Right hindlimb (tissue), 1 donor: ENCODE results near the gene GABRR2.
A peak's percentile ranks its signal among the peaks of the same experiment; 100 is the strongest.
"Not testable (repeated sequence)": the region's sequence is repeated elsewhere in the genome, so short reads cannot be mapped to it uniquely, and the experiment has no call there.

Experiments used
- DNase-seq: peaks from one replicate; pipeline ENCODE4 v3.0.0-alpha.2; 2018

The GABRR2 gene

DNA sequence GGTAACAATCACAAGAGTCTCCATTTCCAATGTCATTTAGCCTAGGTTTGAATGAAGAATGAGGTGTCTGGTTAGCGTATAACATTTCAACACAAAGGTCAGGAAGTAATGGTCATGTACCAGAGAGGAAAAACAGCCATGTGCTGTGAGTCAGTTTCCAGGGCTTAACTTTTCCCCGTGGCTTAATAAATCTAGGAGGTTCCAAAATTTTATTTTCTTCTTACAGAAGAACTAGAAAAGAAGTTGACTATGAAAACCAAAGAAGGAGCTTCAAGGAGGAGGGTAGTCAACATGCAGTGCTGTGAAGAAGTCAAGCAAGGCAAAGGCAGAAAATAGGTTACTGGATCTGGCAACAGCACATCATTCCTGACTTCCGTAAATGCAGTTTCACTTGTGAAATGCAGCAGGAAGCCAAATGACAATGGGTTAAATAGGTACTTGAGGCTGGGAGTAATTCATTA, 8.4 kb upstream of the GABRR2 start:
- DNase-seq = no peak

DNA sequence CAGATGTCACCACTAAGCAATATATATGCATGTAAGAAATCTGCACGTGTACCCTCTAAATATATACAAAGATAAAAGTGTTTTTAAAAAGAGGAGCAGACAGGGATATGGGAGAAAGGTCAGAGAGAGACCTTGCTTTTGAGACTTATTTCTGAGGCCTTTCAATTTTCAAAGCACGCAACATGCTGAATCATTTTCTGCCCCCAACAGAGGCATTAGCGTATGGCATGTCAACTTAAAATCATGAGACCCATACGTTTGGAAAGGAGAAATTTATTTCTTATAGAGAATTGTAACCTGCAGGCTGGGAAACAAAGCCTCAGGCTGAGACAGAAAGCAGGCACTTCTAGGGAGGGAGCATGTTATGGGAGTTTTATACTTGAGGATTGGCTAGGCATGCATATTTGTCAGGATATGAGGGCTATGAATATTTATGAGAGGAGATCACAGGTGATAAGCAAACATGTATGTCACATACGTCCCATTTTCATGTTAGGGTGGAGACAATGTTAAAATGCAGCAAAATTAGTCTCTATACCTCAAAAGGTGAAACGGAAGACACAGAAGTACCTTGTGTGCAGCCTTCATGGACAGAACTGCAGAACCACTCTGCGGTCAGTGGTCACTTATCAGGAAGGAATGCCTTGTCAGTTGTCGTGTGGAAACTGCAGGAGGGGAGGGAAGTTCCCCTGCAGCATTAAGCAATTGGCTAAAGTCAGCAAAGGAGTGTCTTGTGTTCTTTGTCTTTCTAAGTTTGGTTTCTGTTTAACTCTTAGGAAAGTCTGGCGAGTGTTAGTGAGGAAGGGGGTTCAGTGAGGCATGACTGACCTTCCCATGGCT, 6.3 kb upstream of the GABRR2 start:
- no peak for DNase-seq

DNA sequence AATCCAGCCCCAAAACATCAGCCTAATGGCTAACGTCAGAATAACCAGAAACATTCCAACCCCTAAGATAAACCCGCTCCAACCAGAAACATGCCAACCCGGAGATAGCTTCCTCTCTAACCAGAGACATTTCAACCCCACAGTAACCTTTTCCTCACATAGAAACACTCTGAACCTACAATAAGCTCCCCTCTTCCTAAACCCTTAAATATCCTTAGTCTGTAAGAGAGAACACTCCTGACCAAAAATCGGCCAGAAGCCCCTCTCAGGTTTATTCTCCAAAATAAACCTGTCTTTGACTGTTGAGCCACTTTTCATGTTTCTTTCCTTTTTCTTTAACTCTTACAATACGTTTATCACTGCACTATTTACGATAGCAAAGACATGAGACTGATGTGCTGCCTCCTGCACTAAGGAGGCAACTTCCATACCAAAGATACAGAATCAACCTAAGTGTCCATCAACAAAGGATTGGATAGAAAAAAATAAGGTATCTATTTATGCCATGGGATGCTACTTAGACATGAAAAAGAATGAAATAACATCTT, 5.0 kb upstream of the GABRR2 start:
- DNase-seq = no peak

DNA sequence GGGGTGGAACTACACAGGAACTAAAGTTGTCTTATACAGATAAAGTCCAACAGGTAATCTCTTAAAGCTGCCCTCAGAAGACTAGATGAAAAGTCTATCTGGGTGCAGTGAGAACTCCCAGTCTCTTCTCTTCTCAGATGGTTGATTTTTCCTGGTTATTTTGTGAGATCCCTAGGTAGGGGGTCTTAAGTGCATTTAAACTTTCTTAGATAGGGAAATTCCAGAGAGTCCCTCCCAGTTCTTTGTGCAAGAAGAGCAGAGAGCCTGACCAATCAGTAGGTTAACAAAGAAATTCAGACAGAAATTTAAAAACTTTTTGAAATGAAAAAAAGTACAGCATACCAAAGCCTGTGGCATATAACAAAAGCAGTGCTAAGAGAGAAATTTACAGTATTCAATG, 2.0 kb upstream of the GABRR2 start:
- no peak for DNase-seq

DNA sequence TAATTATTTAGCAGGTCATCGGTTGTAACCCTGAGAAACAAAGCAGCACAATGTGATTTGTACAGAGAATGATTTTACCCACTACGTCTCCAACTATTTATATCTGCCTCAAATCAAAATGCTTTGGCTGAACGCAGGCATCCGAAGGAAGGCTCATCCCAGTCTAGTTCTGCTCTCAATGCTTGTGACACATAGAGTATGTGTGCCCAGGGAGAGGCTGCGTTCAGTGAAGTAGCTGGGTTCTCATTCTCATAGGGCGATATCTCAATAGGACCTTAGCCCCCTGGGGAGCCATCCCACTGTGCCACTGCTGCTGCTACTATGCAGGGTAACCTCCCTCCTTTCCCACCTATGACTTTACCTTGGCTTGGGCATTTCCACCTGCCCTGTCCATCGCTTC, 407 bp downstream of the GABRR2 start:
- DNase-seq = no peak

DNA sequence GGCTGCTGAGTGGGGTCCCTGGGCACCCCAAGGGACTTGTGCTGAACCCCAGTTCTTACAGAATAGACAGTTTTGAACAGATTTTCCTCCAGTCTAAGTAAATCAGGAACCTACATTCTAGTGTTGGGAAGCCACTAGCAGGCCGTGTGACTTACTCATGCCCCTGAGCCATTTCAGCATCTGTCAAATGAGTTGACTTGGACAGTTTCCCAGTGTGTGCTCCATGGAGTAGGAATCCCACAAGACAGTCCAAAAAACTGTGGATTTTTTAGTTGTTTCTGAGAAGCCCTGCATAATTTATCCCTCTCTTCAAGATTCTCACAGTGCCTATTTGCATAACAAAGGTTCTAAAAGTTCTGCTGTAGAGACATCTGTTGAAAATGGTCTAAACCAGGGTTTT, 2.1 kb downstream of the GABRR2 start:
- no peak for DNase-seq

DNA sequence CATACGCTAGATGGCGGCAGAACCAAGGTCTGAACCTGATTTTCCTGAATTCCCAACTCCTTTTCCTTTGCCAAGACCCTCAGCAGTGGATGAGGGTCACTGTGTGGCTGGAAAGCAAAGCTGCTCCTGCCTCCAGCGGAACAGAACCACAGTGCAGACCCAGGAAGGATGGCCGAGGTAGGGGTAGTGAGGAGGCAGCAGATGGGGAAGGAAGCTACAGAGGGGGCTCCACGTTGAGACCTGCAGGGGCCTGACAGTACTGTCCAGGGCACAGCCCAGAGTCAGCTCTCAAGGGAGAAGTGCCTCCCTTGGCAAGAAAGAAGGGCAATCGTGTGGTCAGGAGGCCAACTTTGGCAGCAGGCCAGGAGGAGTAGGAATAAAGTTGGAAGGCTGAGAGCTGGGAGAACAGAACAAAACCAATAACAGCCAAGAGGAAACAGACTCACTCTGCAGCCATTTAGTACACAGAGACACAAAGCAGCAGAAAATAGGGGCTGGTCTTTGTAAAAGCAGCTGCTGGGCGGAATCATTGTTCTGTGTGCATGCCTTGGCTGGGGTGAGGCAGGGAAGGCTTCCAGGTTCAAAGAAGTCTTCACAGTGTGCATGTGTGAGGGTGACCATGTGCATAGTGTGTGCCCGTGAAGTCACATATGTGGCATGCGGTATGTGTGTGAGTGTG, 3.1 kb downstream of the GABRR2 start:
- peak; percentile 86 for DNase-seq

DNA sequence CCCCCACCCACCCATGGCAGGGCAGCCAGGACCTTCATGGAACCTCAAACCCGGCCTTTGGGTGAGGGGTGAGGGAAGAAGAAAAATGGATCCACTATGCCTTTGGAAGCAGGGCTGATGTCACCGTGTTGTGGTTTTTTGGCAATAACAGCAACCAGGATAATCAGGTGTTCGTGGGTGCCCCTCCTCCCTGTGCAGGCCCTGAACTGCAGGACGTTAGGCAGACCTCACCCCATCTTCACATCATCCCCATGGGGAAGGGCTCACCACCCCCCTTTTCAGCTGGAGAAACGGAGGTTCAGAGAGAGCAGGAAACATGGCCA, 3.6 kb downstream of the GABRR2 start:
- DNase-seq = no peak

DNA sequence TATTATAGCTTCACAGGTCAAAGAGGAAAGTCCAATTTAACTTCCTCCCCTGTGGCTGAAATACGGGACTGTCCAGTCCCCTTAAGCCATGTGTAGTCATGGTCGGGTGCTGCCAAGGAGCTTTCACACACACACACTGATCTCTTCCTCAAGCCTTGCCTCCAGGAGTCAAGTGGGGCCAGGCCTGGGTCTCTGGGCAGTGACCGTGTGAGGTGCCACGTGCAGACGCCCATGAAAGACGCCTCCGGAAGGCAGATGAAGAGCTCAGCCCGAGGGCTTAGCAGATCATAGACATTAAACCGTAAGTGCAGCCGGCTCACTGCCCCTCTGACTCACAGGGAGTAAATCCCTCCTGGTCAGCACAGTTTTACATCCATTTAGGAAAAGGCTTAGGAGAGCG, 4.2 kb downstream of the GABRR2 start:
- DNase-seq = no peak

DNA sequence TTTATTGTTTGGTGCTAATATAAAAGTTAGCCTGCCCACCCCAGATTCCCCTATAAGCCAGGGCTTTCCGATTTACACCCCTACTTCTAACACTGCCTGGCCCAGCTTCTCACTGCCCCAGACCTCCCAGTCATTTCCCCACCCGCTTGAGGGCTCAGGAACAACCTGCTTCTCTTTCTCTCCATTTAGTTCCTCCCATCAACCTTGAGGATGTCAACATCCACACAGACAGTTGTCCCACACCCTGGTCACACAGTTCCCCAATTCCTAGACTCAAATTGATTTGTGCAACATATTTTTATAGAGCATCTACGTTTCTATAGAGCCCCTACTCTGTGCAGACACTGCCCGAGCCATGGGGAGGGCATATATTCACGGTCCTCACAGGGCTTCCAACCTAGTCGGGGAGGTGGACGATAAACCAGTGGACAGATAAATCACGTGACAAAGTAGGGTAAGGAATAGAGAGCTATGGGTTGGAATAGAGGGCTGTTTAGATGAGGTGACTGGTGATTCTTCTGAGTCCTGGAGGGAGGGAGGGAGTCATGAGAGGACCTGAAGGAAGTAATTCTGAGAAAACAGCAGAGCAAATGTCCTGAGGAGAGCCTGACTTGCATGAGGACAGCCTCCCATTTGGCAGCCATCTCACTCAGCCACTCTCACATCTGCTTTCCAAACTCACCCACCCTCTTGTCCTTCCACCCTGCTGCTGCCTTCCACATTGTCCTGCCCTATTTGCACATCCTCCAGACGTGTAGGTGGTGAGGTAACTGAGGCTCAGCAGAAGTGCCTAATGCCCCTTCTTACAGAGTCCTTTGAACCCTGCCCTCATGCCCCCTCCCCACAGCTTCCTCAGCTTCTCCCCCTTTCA, 6.3 kb downstream of the GABRR2 start:
- no peak for DNase-seq

DNA sequence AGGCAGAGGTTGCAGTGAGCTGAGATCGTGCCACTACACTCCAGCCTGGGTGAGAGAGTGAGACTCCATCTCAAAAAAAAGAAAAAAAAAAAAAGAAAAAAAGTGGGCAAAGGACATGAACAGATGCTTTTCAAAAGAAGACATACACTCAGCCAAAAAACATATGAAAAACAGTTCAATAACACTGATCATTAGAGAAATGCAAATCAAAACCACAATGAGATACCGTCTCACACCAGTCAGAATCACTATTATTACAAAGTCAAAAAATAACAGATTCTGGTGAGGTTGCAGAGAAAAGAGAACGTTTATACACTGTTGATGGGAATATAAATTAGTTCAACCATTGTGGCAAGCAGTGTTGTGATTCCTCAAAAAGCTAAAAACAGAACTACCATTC, 10.6 kb downstream of the GABRR2 start:
- DNase-seq = not testable (repeated sequence)

DNA sequence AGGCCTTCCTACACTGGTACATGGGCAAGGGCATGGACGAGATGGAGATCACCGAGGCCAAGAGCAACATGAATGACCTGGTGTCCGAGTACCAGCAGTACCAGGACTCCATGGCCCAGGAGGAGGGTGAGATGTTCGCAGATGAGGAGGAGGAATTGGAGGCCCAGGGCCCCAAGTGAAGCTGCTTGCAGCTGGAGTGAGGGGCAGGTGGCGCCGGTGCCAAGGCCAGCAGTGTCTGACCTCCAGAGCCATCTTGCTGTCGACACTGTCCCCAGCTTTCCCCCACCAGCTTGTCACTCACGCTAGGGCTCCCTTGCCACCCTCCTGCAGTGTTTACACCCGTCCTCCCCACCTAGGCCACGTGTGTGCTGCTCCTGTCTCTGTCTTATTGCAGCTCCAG, 12.2 kb downstream of the GABRR2 start:
- DNase-seq = no peak

DNA sequence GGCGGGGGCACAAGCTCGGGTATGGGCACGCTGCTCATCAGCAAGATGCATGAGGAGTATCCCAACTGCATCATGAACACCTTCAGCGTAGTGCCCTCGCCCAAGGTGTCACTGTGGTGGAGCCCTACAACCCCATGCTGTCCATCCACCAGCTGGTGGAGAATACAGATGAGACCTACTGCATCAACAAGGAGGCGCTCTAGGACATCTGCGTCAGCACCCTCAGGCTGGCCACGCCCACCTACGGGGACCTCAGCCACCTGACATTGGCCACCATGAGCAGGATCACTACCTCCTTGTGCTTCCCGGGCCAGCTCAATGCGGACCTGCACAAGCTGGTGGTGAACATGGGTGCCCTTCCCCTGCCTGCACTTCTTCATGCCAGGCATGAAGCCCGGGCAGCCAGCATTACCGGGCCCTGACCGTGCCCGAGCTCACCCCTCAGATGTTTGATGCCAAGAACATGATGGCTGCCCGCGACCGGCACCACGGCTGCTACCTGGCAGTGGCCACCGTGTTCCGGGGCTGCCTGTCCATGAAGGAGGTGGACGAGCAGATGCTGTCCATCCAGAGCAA, 12.8 kb downstream of the GABRR2 start:
- no peak for DNase-seq

DNA sequence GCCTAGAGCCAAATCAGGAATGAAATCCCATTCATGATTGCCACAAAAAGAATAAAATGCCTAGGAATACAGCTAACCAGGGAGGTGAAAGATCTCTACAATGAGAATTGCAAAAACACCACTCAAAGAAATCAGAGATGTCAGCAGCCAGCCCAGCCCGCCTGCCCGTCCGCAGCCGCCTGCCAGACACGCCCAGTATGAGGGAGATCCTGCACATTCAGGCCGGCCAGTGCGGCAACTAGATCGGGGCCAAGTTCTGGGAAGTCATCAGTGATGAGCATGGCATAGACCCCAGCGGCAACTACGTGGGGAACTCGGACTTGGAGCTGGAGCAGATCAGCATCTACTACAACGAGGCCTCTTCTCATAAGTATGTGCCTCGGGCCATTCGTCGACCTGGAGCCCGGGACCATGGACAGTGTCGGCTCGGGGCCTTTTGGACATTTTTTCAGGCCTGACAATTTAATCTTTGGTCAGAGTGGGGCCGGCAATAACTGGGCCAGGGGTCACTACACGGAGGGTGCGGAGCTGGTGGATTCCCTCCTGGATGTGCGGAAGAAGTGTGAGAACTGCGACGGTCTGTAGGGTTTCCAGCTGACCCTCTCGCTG, 13.4 kb downstream of the GABRR2 start:
- no peak for DNase-seq

DNA sequence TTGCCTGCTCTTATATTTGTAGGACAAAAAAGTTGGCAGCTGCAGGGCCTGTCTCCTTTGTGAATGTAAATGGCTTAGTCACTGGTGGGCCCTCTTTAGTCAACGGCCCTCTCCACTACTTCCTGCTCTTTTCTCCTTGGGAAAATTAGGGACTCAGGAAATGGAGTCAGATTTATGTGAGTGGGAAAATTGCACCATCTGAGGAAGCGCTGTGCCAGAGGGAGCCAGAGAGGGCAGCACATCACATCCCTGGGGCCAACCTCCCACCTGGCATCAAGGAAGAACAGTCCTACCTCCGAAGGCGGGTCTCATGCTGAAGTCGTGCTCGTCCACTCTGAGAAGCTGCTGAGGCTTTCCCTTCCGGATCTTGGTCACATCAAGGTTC, 15.6 kb downstream of the GABRR2 start:
- DNase-seq = no peak

DNA sequence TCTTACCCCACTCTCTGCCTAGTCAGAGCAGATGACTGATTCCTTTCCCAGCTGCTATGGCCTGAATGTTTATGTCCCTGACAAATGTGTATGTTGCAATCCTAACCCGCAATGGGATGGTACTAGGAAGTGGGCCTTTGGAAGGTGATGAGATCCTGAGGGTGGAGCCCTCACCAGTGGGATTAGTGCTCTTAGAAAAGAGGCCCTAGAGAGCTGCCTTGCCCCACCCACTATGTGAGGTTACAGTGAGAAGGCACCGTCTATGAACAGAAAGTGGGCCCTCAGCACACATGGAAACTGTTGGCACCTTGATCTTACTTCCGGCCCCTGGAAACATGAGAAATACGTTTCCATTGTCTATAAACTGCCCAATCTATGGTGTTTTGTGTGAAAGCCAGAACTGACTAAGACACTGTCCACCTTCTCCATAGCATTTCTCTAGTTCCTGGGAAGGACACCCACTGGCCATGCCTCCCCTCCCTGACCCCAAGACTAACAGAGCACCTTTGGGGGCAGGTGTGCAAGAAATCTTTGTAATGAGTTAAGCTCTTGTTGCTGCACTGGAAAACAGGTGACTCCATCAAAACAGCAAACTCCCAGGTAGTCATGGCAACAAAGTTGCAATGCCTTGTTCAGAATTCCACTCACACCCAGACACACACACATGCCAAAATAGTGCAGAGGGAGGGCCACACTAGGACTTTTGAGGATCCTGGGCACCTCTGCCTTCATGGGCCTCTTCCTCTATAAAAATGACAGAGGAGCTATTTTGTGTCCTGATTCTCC, 16.2 kb downstream of the GABRR2 start:
- no peak for DNase-seq

DNA sequence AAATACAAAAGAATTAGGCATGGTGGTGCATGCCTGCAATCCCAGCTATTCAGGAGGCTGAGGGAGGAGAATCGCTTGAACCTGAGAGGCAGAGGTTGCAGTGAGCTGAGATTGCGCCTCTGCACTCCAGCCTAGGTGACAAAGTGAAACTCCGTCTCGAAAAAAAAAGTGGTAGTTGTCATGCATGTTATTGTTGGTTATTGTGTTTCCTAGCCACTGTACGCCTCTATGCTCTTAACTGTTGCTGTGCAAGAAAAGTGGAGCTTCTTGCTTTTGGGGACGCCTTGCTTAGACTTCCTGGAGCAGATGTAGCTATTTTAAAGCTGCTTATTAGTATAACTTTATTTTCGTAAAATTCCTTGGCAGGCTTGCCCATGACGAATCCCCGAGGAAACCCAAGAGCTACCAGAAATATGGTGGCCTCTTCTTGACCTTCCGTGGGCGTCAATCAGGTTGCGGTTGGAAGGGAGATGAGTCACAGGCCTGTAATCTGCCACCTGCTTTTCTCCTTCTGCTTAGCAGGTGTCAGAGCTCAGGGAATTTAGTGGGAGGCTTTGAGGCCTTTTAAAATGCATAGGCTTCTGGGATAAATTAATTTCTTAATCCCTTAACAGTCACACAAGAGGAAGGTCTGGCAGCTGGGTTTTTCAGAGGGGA, 17.3 kb downstream of the GABRR2 start:
- DNase-seq = peak; percentile 90

DNA sequence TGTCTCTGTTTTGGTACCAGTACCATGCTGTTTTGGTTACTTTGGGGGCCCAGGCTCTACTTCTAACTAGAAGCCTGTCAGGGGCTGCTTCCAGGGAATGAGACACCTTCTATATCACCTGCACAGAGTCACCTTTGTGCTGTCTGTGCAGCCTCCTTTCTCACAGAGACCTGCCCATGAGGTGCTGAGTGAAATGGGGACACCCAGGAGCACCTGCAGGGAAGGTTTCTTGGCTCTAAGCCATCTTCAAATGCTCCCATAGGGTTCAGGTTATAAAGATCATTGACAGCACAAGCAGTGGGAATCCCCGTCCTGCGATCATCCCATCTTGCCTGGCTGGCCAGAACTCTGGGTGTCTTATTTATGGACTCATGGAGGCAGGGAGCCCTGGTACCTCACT, 19.1 kb downstream of the GABRR2 start:
- no peak for DNase-seq

DNA sequence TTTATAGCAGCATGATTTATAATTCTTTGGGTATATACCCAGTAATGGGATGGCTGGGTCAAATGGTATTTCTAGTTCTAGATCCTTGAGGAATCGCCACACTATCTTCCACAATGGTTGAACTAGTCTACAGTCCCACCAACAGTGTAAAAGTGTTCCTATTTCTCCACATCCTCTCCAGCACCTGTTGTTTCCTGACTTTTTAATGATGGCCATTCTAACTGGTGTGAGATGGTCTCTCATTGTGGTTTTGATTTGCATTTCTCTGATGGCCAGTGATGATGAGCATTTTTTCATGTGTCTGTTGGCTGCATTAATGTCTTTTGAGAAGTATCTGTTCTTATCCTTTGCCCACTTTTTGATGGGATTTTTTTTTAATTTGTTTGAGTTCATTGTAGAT, 20.0 kb downstream of the GABRR2 start:
- DNase-seq = not testable (repeated sequence)

DNA sequence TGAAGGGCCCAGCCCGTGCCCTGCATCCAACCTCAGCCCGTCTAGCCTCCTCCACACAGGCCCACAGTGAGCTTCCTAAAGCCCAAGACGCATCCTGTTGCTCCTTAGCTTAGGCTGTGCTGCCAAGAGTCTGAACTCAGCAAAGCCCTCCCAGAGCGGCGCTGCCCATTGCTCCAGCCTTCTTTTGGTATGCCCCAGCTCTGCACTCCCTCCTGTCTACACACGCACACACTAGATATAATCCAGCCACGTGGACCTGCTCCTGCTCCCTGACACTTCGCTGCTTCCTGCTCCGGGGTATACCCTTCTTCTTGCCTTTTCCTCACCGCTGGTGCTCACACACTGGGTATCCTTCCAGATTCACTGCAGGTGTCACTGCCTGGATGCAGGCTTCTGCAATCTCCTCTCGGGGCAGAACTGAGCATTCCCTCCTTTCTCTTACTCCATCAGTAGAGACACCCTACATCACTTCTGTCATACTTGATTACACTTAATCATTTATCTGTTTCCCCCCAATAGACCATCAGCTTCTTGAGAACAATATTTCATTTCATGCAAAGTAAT, 23.8 kb downstream of the GABRR2 start:
- no peak for DNase-seq
